Right kidney (tissue), 1 donor: ENCODE results near the gene NRXN2.
A peak's percentile ranks its signal among the peaks of the same experiment; 100 is the strongest.
"Not testable (repeated sequence)": the region's sequence is repeated elsewhere in the genome, so short reads cannot be mapped to it uniquely, and the experiment has no call there.

Experiments
- DNase-seq: peaks from one replicate; pipeline ENCODE4 v3.0.0-alpha.2; 2016

The NRXN2 gene

DNA sequence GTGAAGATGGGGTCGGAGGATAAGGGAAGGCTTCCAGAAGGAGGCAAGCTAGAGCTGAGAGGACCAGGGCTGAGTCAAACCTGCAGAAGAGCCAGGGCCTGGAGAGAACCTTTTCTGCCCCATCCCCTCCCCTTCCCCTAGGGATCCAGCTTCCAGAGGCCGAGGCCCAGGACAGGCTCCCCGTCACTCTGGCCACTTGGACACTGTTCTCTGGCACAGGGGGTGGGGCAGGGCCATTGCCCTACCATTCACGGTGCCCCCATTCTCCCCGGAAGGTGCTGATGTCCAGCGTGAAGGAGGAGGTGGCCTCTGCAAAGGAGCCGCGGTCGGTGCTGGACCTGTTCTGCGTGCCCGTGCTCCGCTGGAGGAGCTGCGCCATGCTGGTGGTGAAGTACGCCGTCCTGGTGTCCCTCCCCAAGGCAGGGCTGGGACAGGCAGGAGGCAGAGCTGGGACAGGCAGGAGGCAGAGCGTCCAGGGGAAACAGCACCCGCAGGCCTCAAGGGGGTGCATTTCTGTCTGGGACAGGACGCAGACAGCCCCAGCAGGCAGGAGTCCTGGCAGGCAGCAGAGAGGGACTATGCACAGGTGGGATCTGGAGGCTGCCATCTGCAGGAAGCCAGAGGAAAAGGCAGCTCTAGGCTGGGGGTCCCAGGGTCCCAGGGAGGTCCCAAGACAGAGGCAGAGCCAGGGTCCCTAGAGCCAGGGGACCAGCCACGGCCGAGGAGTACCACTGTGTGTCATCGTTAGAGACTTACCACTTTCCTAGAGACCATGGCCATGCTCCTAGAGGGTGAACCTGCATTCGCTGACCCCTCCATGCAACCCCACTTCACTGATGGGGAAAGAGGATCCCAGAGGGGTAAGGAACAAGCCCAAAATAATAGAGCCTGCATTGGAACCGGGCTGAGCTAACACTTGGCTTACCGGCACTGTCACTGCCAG lies 157.8 kb downstream of the NRXN2 start:
- no peak for DNase-seq

DNA sequence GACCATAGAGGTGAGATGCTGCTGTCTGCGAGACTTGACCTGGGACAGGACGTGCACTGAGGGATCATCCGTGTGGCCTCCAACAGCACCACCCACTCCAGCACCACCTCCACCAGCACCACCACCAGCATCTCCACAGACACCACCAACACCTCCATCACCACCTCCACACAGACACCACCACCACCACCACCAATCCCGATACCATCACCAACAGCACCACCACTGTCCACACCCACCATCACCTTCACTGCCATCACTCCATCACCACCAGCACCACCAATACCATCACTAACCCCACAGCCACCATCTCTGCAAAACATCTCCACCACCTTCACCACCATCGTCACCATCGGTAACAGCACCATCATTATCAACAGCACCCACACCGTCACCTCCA lies 158.6 kb downstream of the NRXN2 start:
- DNase-seq = no peak

DNA sequence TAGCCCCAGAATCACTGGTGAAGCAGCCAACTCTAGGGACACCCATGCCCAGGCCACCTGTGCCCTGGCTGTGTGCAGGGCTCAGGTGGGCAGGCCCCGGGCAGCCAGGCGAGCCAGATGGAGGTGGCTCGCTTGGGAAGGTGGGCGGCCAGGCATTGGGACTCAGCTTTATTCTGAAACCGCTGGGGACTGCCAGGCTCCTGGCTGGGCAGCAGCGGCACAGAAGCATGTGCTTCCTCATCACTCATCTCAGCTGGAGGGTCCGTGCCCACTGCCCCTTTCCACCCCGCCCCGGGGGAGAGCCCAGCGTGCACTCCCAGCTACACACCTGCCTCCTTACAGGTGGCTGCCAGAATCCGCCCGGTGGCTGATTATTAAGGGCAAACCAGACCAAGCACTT lies 159.0 kb downstream of the NRXN2 start:
- no peak for DNase-seq

DNA sequence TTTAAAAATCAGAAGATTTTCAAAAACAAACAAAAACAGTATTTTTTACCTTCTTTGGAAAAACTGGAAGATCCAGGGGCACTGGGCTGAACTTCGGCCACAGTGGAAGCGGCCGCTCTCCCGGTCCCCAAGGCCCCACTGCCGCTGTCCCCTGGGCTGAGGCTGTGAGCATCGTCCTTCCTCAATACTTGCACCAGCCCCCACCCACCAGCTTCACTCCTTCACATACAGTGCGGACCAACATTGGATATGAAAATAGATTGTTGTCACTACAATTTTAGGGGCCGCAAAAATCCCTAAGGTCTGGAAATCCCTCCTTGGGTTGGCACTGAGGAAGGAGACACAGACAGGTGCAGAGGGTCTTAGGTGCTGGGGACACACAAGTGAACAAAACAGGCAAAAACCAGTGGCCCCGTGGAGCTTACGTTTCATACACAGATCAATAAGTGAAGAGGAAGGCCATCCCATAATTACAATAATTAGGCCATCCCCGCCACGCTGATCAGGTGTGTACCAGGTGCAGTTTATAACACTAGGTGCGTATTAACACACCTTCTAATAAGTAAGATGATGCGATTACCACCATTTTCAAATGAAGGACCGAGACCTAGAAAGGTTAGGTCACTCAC lies 160.2 kb downstream of the NRXN2 start:
- no peak for DNase-seq

DNA sequence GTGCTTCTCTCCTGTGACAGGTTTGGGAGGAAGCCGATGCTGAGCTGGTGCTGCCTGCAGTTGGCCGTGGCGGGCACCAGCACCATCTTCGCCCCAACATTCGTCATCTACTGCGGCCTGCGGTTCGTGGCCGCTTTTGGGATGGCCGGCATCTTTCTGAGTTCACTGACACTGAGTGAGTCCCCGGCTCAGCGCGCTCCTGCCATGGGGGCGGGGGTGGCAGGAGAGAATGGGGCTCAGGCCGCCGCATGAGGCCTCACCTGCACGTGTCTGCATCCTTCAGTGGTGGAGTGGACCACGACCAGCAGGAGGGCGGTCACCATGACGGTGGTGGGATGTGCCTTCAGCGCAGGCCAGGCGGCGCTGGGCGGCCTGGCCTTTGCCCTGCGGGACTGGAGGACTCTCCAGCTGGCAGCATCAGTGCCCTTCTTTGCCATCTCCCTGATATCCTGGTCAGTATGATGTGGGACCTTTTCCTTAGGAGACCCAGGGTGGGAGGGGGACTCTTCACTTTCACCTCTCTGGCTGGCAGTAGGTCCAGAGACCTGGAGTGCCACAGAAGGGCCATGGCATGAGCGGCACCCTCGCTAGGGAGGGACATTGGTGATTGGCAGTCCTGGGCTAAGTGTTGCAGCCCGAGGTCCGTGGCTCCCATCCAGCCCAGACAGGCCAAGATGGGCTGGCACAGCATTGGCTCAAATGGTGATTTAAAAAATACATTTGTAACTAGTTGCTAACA lies 160.8 kb downstream of the NRXN2 start:
- no peak for DNase-seq

DNA sequence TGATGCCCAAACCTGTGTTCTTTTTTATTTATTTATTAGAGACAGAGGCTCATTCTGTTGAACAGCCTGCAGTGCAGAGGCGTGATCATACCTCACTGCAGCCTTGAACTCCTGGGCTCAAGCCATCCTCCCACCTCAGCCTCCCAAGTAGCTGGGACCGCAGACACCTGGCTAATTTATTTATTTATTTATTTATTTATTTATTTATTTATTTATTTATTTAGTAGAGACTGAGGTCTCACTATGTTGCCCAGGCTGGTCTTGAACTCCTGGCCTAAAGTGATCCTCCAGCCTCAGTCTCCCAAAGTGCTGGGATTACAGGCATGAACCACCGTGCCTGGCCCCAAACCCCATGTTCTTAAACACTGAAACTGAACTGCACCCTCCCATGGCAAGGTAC lies 161.6 kb downstream of the NRXN2 start:
- not testable (repeated sequence) for DNase-seq

DNA sequence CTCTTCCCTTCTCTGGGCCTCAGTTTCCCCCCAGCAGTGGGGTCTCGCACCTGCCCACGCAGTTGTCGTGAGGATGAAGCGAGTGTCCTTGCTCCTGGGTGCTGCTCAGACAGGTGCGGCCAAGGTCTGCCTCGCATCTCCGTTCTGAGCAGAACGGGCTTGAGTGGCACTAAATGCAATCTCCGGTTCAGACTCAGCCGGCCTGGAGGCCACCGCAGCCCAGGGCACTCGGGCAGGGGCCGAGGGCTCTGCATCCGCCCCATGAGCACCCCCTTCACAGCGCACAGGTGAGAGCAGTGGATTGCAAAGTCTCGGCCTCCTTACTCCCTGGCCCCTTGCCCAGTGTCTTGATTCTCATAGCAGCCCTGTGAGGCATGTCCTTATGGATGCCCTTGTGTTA lies 162.1 kb downstream of the NRXN2 start:
- DNase-seq = no peak

DNA sequence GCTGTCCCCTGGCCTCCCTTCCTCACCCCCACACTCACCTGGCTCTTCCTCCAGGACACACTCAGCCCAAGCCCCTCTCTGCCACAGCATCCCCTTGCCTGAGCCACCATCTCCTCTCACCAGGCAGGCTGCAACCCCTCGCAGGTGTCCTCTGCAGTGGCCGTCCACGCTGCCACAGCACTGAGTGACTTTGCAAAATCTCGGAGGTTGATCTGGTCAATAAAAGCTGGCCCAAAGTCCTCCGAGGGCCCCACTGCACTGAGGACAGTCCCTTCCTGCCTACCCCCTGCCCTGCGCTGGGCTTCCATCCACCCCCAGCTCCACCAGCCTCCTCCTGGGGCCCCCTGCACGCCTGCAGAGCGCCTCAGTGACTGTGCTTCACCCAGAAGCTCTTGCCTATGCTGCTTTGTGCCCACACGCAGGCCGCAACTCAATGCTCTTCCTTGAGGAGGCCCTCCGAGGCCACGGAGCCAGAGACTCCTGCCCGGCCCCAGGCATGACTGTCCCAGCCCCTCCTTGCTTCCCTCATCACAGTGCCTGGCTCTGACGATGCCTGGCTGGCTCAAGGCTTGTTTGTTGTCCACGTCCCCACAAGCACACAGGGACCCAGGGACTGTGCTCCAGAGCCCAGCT lies 162.7 kb downstream of the NRXN2 start:
- peak; percentile 49 for DNase-seq

DNA sequence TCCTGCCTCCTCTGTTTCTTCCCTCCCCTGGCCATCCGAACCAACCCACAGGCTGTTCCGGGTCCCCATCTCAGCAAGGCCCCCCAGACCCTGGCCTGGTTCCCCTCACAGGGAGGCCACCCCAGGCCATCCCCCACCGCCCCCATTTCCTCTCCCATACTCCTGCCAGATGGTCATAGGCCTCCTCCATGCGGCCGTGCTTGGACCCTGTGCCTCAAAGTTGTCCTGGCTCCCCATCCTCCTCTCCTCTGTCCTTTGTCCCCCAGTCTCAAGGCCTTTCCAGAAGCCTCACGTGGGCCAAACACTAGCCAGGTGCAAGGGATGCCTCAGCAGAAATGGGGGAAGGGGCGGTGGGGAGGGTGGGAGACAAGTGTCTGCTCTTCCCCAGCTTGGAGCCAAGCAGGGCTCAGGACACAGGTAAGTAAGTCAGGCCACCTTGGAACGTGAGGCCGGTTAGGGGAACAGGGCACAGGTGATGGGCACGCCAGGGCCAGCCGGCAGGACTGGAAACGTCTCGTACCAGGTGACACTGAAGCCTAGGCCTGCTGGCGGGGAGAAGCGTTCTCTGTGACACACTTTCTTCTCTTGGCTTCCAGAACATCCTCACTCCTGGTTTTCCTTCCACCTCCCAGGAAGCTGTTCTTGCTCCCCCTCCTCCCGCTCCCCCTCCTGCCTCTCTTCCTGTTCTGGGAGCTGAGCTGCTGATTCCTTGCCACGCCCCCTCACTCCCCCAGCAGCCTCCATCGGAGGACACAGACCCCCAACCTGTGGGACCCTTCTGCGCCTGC lies 163.5 kb downstream of the NRXN2 start:
- DNase-seq = peak; percentile 45

DNA sequence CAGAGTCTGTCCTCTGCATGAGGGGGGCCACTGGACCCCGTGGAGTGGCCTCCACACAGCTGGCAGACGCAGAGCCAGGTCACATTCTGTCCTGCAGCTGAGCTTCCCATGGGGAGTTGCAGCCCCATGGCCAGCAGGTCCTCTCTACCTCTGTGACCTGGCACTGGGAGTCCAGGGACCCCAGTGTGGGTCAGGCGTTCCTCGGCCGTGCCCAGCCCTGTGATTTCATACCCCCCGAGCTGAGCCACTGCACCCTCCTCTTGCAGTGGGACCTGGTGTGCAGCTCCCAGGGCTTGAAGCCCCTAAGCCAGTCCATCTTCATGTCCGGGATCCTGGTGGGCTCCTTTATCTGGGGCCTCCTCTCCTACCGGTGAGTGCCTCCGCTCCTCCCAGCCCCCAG lies 164.1 kb downstream of the NRXN2 start:
- DNase-seq = no peak

DNA sequence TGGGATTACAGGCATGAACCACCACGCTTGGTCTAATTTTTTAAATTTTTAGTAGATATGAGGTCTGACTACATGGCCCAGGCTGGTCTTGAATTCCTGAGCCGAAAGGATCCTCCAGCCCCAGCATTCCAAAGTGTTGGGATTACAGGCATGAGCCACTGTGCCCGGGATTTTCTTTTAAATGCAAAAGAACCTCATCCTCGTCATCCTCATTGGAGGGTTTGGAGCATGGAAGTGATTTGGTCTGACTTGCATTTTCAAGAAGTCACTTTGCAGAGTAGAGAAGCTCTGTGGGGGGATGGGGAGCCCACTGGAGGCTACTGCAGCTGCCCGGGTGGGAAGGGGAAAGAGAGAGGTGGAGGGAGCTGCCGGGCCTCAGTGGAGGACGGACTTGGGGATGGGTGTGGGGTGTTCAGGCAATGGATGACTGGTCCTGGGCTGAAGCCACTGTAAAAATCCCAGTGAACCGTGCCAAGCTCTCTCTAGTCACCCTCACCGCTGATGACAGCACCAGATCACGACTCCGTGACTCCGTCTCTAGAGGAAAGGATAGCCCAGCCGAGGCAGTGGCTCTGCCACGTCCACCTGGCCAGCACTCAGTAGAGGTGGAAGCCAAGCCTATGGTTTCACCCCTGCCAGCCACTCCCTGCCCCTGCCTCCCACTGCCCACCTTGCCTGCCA lies 164.8 kb downstream of the NRXN2 start:
- DNase-seq = no peak

DNA sequence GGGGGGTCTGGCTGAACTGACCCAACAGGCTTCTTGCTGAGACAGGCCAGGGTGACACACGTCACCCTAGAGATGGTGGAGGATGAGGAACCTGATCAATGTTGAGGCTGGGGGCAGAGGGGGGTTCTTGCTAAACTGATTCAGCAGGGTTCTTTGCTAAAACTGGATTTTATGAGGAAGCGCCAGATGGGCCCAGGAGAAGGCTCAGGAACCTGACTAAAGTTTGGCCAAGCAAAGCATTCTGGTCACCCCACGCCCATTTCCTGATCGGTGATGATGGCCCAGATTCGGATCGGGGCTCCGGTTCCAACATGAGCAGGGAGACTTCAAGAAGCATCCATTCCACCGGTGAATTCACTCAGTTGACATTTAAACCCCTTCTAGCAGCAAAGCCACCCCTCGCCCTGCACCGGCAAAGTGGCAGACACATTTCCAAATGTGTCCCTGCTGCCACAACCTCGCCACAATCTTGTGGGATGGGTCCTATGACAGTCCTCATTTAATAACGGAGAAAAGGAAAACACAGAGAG lies 166.2 kb downstream of the NRXN2 start:
- no peak for DNase-seq
